ENCODE measurements around the gene FOXO3.
"Not testable (repeated sequence)": the region's sequence is repeated elsewhere in the genome, so short reads cannot be mapped to it uniquely, and the experiment has no call there.

The FOXO3 gene

DNA sequence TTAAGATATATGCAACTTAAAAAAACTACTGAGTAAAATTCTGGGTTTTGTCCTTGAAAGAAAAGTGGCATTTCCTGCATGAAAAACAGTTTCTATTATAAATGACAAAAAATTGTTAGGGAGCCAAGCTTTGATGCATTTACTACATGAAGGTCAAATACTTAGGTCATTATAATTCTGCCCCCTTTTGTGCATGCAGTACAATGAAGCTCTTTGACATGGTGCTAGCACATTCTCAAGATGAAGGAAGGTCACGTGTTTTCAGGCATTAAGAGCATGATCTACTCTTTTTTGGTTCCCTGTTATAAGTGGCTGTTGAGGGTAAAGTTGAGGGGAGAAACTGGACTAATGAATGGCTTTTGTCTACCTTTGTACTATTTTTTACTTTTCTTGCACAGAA lies 72.7 kb downstream of the FOXO3 start:
- no peak for DNase-seq

DNA sequence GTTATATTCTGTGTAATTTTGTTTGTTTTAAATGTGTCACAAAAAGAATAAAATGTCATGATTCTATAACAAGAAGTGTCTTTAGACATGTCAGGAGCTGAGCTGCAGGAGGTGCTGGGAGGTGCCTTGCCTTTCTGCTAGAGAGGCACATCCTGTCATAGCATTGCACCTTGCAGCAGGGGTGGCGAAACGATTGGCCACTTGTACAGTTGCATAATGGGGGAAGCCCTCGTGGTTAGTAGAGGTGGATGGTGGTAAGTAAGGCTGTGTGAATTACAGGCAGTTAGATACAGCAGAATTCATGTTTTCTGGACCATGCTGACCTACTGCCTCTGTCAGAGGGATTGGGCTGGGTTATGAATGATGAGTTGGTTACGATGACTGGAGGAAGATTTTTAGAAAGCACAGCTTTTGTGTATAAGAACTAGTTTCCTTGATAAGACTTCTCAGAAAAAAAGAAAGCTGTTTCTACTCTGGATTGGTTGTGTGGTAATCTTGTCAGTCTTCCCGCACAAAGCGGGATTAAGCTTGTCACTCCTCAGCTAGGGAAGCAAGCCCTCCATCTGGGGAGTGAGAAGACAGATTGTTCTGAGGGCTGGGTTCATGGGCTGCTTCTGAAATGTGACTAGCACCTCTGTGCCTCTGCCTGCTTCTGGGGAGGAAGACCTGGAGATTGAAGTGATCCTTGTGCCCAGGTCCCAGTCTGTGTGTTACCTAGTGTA lies 74.9 kb downstream of the FOXO3 start:
- no peak for DNase-seq

DNA sequence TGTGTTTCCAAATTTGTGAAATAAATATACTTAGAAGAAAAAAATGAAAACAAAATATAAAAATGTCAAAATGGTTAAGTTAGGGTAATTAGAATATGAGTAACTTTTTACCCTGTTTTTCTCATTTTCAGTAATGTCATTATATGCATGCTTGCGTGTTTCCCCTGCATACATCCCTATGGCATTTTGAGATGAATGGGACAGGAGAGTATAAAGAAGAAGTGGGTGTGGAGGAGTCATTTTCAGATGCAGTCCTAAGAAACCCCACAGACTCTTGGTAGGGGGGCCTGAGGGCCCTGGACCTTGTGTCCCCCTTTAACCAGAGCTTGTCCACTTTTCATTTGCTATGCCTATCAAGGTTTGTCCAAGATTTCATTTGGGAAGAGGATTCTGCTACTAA lies 77.2 kb downstream of the FOXO3 start:
- no peak for DNase-seq

DNA sequence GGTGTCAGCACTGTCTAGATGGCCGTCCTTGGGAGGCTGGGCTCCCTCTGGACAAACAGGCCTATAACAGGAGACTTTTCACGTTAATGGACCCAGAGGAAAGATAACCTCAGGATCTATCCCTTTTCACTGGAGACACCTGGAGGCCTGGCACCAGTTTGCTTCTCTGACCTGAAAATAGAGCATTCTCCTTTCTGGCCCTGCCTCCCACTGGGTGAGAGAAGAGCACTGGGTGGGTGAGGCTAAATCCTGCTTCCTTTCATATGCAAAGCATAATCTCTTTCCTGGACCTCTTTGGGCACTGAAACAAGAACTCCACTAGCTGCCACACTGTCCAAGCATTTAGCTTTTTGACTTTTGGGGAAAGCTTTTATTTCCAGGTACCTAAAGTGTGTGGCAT lies 78.3 kb downstream of the FOXO3 start:
- DNase-seq: no peak

DNA sequence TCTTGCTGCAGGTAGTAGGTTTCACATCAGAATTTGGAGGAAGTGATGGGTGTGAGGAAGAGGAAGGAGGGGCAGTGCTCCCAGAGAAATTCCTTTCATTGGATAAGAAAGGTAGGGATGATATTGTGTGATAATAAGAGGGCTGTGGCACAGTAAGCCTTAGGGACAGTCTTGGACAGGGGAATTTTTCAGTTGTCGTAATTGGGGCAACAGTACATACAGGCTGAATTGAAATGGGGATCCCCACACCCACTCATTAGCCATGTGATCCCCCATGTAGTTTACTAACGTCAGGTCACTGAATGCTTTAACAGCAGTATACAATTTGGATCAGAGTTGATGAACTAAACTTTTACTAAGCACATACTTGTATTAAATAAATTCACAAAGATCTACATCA lies 79.4 kb downstream of the FOXO3 start:
- DNase-seq: no peak

DNA sequence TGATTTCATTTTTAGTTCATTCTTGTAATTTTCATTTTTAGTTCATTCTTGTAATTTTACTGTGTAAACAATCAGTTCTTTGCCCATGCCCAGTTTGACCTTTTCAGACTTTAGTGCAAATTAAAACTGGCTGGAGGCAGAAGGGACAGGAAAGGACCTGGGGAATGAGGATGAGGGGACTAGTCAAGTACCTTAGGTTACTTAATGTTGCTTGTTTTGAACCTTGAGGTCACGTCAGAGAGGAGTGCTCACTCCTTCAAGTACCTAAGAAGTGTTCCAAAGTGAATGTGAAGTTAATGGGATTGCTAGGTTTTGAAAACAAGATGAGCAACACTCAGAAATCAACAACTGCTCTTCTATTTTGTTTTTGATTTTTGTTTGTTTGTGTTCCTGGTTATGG lies 82.5 kb downstream of the FOXO3 start:
- no peak for DNase-seq

DNA sequence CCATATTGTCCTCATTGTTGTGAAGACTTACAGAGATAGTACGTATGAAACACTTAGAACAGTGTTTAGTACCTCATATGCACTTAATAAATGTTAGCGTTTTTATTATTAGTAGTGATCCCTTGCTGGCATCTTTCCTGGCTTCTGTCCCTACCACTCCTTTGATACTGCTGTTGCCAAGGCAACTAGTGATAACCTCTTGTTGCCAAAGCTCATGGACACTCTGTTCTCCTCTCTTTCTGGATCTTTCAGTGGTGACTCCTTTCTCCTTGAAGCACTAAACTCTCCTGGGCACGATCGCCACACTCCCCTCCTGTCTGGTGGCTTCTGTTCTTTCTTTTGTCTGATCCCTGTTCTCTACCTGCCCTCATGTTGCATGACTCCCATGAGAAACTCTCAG lies 83.5 kb downstream of the FOXO3 start:
- DNase-seq: no peak

DNA sequence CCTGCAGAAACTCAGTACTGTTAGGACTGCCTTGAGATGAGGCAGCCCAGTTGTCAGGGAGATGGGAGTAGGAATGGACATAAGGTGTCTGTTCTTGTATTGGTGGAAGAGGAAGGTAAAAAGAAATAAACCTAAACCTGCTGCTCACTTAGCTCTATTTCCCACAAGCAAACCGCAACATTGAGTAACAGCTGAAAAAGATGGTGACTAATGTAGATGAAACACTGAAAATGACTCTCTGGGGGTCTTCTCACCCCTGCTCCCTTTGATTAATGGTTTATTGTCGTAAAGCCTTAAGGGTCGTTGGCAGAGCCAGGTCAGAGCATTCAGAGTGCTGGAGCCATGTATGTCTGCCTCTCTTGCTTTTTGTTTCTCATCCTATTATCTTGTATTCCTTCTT lies 87.5 kb downstream of the FOXO3 start:
- DNase-seq: no peak

DNA sequence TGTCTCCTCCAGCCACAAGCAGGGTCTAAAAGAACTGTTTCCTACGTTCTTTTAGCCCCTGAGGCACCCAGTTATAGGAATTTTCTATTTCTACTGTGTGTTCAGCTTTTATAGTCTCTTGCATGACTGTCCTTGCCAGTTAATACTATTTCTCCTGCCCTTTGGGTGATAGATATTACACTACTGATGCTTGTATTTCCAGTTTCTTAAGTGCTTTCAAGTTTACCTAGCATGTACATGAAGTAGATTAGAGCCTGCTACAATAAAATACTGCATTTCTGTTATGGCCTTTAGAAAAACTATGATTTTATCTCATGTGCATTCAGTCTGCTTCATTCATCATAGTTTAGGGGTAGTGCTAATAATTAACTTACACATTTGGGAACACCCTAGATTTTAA lies 89.6 kb downstream of the FOXO3 start:
- no peak for DNase-seq

DNA sequence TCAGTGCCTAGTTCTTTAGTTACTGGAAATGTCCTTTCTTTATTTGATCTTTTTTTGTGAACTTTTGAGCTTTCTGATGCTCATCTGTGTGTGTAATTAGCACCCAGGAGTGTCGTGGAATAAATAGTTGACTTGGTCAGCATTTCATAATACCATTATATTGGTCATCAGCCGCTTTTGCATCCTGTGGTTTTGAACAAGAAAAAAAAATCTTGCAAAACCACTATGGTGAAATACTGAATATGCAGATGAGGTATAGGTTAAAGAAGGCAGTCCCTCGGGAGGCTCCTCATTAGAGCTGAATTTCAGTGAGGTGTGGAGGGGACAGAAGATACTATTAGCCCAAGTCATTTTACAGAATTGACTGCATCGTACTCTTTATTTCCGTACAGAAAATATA lies 90.1 kb downstream of the FOXO3 start:
- no peak for DNase-seq

DNA sequence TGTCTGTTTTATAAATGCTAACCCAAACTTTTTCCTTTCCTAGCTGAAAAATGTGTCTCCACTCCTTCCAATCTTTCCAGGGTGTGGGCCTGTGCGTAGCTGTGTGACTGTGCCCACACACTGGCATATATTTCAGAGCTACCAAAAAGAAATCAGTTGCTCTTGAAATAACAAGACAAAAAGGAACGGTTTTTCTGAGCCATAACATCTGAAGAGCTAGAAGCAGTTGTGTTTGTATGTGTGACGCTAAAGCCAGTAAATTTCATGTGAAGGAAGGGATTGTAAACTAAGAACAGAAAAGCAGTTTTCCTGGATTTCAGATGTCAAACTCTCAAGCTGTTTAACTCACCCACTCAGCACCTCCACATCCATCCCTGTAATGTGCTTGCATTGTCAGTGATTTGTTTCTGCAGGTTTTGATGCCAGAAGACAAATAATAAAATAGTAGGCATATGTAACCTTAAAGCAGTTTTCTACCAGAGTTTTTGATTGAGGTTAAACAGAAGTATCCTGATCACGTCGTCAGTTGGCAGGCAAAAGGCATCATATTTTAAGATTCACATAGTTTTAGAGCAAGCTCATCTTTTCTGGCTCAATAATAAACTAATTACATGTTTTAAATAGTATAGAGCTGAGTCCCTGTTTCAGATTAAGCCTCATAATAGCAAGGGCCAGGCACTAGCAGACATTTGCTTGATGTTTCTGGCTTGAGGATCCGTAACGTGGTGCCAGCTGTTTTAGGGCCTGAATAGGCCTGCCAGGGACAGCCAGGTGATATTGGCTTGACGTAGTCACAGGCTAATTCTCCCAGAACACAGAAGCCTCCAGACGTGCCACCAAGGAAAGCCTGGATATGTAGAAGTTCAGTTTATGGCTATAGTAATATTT lies 90.9 kb downstream of the FOXO3 start:
- DNase-seq: no peak

DNA sequence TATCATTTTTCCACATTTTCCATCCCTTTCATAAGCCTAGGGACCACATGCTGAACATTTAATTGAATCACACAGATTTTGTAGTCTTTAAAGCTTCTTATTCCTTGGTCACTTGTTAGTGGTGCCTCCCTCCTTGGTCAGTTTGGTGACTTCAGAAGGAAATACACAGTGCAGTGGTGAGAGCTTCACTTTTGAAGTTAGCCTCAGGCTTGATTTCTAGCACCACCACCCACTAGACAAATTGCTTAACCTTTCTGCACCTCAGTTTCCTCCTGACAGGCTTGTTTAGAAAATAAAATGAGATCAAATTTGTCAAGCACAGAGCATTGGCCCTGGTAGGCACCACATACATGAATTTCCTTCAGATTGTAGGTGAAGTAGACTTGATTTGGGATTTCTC lies 91.7 kb downstream of the FOXO3 start:
- DNase-seq: no peak

DNA sequence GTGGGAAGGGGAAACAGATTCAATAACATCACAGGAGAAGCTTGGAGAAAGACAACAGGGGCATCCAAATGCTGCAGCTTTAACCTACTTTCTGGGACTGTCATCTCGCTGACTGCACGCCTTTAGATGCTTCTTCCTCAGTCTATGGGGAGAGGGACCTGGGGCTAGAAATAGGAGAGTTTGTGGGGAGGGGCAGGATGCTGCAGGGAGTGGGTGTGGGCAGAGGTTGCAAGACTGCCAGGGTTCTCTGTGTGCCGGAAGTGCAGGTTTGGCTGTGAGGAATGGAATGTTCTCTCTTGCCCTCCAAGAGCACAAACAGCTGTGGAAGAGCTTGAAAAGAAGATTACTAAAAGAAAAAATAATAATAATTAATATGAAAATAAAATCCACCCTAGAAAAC lies 93.2 kb downstream of the FOXO3 start:
- no peak for DNase-seq

DNA sequence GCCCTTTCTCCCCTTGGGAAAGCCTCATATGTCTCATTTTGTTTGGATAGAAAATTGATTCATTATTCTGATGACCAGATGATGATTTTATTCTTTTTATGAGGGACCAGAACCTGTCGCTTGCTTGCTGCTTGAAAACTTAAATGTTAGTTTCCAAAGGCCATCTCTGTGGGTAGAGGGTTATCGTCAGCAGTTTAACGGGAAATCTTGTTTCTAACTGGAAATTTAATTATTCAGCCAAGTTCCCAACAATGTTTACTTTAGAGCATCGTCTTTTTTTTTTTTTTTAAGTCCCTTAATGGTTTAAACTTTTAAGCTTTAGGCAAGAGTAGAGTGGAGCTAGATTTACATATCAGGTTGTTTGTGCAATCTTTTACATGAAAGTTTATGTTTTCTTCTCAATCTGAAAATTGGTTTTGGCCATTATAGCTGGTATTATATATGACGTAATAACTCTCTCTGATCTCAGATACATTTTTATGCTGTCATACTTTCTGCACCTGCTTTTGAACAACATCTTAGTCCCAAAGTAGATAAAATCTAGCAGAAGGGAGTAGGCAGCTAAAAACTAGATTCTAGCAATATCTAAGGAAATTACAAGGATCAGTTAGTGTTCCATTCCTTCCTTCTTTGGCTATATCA lies 93.9 kb downstream of the FOXO3 start:
- DNase-seq: no peak

DNA sequence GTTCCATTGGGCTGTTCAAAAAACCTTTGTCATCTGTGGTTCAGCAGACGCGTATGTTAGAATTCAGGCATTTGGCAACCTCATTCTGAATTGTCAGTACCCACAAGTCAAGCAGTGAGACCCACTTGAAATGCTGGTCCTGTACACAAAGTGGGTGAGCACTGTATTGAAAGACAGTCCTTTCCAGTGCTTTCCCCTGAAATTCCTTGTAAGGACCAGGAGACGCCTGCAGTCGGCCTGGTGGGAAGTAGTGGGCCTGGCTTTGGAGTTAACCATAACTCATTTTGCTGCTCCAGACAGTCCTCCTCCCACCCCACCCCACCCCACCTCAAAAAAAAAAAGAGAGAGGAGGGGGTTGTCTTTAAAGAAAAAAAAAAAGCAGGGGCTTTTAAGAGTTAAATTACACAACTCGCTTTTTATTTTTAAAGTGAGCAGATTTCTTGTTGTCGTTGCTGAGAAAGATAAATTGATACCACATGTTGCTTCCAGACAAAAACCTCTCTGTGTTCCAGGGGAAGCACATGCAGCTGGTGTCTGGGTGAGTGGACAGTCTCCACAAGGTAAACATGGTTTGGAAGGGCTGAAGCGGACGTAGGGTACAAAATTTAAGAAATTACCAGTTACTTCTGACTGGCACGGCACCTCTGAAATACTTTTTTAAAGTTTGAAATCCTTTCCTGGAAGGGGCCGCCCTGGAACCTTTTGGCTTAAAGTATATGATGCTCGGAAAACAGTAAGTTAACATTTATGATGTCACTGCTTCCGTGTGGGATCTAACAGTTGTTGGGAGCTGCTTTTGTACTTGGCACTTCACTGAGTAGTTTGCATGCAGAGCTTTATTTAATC lies 95.3 kb downstream of the FOXO3 start:
- DNase-seq: no peak

DNA sequence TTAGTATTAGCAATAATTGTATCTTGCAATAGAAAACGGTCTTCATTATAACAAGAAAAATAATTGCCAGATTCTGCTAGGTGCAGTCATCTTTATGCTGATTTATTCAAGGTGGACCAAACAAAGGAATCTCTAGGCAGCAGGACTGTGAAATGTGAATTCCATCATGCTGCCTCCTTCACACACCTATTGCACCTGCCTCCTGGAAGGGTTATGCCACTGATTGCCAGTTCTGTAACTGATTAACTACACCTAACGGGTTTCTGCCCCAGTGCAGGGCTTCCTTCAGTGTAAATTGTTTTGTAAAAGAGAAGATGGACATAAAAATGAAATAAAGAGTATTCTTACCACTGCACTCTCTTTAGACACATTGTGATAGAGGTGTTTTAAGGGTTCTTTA lies 96.1 kb downstream of the FOXO3 start:
- DNase-seq: no peak

DNA sequence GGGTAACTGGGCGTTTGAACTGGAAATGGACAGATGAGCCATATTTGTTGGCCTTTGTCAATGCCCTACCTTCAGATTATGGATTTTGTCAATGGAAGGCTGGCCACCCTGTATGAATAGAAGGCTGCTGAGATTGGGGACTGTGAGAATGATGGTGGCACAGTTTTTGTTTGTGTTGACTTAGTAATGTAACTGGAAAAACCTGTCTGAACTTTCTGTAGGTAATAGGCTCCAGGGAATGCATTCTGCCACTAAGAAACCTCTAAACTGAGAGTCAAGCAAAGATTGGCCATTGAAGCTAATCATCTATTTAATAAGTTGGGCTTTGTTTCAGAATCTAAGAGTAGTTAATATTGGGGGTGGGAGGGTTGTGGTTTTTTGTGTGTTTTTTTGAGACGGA lies 97.5 kb downstream of the FOXO3 start:
- DNase-seq: no peak

DNA sequence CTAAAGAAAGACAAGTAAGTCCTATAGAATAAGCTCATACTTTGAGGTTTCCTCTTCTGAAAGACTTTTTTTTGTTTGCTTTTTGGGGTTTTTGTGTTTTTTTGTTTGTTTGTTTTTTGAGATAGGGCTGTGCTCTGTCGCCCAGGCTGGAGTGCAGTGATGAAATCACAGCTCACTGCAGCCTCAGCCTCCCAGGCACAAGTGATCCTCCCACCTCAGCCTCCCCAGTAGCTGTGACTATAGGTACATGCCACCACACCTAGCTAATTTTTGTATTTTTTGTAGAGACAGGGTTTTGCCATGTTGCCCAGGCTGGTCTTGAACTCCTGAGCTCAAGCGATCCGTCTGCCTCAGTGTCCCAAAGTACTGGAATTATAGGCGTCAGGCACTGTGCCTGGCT lies 98.1 kb downstream of the FOXO3 start:
- not testable (repeated sequence) for DNase-seq

DNA sequence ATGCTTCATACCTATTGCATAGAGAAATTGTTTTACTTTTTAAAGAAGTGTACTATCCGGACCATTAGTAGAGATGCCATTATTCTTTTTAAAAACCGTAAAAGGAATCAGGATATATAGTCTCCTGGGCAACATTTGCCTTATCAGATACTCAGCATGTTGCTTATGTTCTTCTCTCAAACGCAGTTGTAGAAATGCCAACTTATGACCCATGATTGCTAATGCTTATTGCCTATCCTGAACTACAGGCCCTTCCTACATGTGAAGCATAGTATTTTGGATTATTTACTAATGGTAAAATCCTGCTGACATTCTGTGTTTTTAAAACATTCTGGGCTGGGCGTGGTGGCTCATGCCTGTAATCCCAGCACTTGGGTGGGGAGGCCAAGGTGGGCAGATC lies 99.5 kb downstream of the FOXO3 start:
- DNase-seq: no peak

DNA sequence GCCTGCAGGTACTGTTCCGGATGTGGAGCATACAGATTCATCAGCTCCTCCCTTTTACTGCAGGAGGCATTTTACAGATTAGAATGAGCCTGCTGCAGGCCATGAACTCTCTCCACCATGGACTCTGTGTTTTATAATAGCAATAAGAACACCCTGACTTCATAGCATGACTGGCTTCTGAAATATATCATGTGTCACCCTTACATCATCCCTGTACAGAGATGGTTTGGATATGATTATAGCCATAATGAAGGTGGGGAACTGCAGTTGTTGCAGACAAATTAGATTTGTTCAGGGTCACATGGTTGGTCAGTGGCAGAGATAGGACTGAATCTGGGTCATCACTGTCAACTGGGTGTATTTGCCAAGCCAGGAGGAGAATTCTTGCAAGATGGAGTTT lies 100.7 kb downstream of the FOXO3 start:
- no peak for DNase-seq

DNA sequence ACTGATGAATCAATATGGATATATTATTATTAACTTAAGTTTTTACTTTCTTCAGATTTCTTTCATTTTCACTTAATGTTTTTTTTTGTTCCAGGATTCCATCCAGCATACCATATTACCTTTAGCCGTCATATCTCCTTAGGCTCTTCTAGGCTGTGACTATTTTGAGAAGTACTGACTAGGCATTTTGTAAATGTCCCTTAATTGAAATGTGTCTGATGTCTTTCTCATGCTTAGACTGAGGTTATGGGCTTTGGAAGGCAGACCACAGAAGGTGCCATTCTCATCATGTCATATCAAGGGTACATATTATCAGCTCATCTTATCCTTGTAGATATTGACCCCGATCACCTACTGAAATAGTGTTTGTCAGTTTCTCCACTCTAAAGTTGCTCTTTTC lies 101.3 kb downstream of the FOXO3 start:
- no peak for DNase-seq

DNA sequence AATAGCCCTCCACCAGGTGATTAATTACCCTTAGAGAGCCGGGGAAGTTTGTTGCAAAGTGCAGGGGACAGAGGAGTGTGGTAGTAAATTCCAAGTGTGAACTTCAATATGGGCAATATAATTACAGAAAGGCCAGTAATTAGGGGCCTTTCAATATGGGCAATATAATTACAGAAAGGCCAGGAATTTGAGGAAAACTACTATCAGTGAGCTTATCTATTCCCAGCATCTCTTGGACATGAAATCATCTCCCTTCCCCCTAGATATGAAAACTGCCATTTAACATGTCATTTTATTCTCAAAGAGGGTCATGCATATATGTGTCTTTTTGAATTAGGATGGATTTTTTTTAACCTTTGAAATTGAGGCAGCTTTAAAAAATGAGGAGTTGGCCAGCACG lies 102.0 kb downstream of the FOXO3 start:
- DNase-seq: no peak

DNA sequence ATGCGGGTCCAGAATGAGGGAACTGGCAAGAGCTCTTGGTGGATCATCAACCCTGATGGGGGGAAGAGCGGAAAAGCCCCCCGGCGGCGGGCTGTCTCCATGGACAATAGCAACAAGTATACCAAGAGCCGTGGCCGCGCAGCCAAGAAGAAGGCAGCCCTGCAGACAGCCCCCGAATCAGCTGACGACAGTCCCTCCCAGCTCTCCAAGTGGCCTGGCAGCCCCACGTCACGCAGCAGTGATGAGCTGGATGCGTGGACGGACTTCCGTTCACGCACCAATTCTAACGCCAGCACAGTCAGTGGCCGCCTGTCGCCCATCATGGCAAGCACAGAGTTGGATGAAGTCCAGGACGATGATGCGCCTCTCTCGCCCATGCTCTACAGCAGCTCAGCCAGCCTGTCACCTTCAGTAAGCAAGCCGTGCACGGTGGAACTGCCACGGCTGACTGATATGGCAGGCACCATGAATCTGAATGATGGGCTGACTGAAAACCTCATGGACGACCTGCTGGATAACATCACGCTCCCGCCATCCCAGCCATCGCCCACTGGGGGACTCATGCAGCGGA lies 102.9 kb downstream of the FOXO3 start:
- DNase-seq: not testable (repeated sequence)

Data from activated CD4-positive, alpha-beta T cell treated with anti-CD3 and anti-CD28 coated beads, Interleukin-2, amount 50 U/mL, for 4 hours (primary cell).